ENCODE results near the gene ZBED4. TPM values are rescaled to one million over a fixed set of nuclear protein-coding genes. Genes with fewer than 3 reads are reported as not detected.

ZBED4 gene
- total RNA-seq, 1 experiment from 2014 or later, result 23.0 TPM

DNA sequence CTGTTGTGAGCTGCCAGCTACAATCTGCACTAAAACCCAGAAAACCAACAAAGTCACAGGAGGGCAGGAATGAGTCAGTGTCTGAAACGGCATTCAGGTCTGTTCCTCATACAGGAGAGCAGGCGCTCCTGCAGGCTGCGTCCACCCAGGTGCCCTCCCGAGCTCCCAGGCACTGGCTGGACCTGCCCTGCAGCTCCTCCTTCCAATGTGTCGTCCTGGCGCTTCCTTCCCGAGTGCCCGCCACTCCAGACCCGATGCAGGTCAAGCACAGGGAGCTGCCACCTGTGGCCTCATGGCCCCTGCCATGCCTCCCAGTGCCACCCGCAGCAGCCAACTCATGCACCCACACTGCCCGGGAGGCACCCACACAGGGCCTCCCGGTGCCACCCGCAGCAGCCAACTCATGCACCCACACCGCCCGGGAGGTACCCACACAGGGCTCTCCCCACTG lies 38.0 kb upstream of the ZBED4 start:
- Histone ChIP-seq H2BK5ac (ENCODE audit: insufficient read length, low read length) (no peak overlapping the region), H3K23ac (ENCODE audit: insufficient read length, low read depth, low read length) (no peak overlapping the region), H3K9ac (ENCODE audit: extremely low read depth, insufficient read length, low read length) (no peak overlapping the region), H2BK15ac (ENCODE audit: low read depth, low read length) (no peak overlapping the region), H3K4me2 (ENCODE audit: insufficient read depth, insufficient read length, low read length) (no peak overlapping the region), H3K14ac (ENCODE audit: insufficient read depth, low read length) (no peak overlapping the region), H3K56ac (ENCODE audit: insufficient read length, low read depth, low read length) (no peak overlapping the region), H3K79me2 (ENCODE audit: insufficient read depth, low read length) (peaks cover 56% of the 10 kb centered on the region; the same call in 1 of the 2 replicates), H3K4ac (ENCODE audit: low read depth, low read length) (no peak overlapping the region), H3K79me1 (ENCODE audit: insufficient read depth, low read depth, low read length, poor library complexity, severe bottlenecking) (peaks cover 14% of the 10 kb centered on the region), H3K4me1 (ENCODE audit: insufficient read depth, low read length) (no peaks in the 10 kb centered on the region), H4K5ac (ENCODE audit: insufficient read length, low read depth, low read length) (no peak overlapping the region), H3K27me3 (ENCODE audit: insufficient read depth, low read length) (no peaks in the 10 kb centered on the region), H2BK12ac (ENCODE audit: insufficient read length, low read depth, low read length) (no peak overlapping the region), H4K20me1 (ENCODE audit: control insufficient read depth, insufficient read depth, insufficient read length) (no peaks in the 10 kb centered on the region), H2BK120ac (ENCODE audit: low read depth, low read length, poor library complexity, severe bottlenecking) (no peak overlapping the region), H3K18ac (ENCODE audit: insufficient read length, low read depth, low read length) (no peak overlapping the region), H3K9me3 (ENCODE audit: control insufficient read depth, low read depth, low read length) (no peaks in the 10 kb centered on the region), H3K23me2 (ENCODE audit: insufficient read length, low read depth, low read length, poor library complexity, severe bottlenecking) (peaks cover 2% of the 10 kb centered on the region), H4K91ac (ENCODE audit: insufficient read length, low read depth, low read length) (no peak overlapping the region), H4K8ac (replicated peaks; ENCODE audit: insufficient read length, low read depth, low read length) (no peak overlapping the region), H2BK20ac (ENCODE audit: low read depth, low read length, poor library complexity, severe bottlenecking) (no peak overlapping the region), H3T11ph (ENCODE audit: low read length) (no peak overlapping the region), H2AK5ac (ENCODE audit: insufficient read length, low read length) (no peak overlapping the region), H2AFZ (ENCODE audit: low read length) (no peak overlapping the region), H3K27ac (ENCODE audit: insufficient read length, low read depth, low read length) (no peak overlapping the region)
- Mint-ChIP-seq H3K27ac (no peak overlapping the region), H3K9me3 (no peaks in the 10 kb centered on the region), H3K27me3 (ENCODE audit: low read depth) (no peaks in the 10 kb centered on the region), H3K36me3 (ENCODE audit: insufficient read depth in 1 of 3, low read depth in 3 of 3) (peaks cover 31 to 73% (median 67%) of the 10 kb centered on the region in 3 experiments), H3K4me1 (no peaks in the 10 kb centered on the region), H3K4me3 (no peak overlapping the region)
- WGBS (ENCODE audit: extremely low coverage, insufficient read length, low lambda C conversion rate), result no CpG with 5 or more reads among the region's 15 CpGs
- TF ChIP-seq, protein P1, sequence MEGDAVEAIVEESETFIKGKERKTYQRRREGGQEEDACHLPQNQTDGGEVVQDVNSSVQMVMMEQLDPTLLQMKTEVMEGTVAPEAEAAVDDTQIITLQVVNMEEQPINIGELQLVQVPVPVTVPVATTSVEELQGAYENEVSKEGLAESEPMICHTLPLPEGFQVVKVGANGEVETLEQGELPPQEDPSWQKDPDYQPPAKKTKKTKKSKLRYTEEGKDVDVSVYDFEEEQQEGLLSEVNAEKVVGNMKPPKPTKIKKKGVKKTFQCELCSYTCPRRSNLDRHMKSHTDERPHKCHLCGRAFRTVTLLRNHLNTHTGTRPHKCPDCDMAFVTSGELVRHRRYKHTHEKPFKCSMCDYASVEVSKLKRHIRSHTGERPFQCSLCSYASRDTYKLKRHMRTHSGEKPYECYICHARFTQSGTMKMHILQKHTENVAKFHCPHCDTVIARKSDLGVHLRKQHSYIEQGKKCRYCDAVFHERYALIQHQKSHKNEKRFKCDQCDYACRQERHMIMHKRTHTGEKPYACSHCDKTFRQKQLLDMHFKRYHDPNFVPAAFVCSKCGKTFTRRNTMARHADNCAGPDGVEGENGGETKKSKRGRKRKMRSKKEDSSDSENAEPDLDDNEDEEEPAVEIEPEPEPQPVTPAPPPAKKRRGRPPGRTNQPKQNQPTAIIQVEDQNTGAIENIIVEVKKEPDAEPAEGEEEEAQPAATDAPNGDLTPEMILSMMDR (conservative IDR thresholded peaks at IDR 0.05), result no peak
- DNase-seq, result no peak

Measured in H9 (cell line).